ENCODE results near the gene SOWAHB.

- no peak for TF ChIP-seq CTCF (IDR thresholded peaks at IDR 0.05)
- no peak for TF ChIP-seq POLR2AphosphoS5 (IDR thresholded peaks at IDR 0.05)
These were observed 41.2 kb upstream of the SOWAHB start for GRCh38 chr4:76939184-76939583.
